Activated effector memory CD4-positive, alpha-beta T cell treated with anti-CD3 and anti-CD28 coated beads, Interleukin-2, amount 50 U/mL, for 16 hours (primary cell): ENCODE measurements around the gene MOSMO.
A peak's percentile ranks its signal among the peaks of the same experiment; 100 is the strongest.
"Not testable (repeated sequence)": the region's sequence is repeated elsewhere in the genome, so short reads cannot be mapped to it uniquely, and the experiment has no call there.

Experiments used
- DNase-seq: peaks from one replicate; pipeline ENCODE4 v3.0.0-alpha.2; 2020

Gene MOSMO

DNA sequence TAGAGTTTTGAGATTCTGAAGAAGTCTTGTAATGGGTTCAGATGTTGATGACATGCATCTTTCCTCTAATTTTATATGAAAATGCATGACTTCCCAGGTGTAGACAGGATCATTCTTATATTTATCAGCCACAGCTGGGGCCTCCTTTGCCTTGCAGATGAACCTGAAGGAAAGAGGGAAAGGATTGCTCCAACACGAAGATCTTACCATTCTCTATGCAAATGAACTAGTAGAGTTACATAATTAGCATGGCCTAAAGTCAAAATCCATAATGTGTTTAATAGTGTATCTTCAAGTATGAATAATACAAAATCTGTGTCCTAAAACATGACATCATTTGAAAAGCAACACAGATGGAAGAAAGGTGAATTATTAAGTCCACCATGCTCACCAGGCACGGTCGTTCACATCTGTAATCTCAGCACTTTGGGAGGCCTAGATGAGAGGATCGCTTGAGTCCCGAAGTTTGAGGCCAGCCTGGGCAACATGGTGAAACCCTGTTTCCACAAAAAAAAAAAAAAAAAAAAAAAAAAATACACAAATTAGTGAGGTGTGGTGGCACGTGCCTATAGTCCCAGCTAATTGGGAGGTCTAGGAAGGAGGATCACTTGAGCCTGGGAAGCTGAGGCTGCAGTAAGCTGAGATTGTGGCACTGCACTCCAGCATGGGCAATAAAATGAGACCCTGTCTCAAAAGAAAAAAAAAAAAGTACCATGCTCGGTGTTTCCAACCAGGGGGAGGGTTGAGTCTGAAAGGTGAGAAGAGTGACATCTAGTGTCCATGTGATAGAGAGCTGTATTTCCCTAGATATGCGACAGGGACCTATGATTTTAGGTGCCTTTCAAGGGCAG lies 90.7 kb downstream of the MOSMO start:
- DNase-seq = no peak

DNA sequence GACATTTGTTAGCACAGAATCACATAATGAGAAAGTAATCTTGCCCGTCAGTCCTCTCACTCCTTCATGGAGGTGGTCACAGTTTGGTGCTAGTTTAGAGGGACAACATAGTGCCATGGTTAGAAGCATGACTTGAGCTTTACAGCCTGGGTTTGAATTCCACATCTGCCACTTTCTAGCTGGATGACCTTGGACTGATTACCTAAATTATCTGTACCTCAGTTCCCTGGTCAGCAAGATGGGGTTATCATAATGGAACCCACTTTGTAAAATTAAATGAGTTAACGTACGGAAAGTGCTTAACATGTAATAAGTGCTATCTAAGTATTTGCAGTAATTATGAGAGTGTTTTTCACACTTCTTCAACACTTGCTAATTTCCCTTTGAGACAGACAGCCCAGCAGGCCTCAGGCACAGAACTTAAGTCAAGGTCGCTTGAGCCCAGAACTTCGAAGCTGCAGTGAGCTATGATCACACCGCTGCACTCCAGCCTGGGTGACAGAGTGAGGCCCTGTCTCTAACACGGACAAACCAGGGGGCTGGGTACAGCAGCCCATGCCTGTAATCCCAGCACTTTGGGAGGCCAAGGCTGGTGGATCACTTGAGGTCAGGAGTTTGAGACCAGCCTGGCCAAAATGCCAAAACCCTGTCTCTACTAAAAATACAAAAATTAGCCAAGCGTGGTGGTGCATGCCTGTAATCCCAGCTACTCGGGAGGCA lies 91.5 kb downstream of the MOSMO start:
- DNase-seq = no peak

- DNase-seq = no peak
Observed at GRCh38 chr16:22103441-22103840, 95.5 kb downstream of the MOSMO start.

DNA sequence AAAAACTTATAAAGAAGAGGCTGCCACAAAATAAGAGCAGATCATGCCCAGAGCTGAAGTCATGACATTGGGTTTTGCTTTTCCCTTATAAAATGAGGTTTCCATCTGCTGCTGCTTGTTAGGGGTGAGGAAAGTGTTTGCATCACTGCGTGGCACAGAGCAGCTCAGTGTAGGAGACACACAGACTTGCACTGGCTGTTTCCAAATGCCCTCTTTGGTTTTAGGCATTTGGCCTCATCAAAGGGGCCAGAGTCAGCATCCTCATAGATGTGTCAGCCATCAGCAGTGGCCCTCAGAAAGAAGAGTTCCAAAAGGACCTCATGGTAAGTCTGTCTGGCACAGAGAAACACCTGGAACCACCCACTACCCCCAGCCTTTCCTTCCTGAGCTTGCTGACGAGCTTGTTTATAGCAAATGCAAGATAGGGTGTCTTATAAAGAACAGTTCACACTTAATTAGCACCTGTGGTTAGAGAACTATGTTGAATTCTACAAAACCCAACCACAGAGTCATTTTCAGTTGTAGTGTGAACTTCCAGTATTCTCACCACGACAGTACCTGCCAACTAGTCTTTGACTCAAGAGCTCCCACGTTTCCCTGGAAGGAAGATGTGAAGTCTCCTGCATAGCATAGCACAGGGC lies 101.5 kb downstream of the MOSMO start:
- no peak for DNase-seq

- DNase-seq = peak; percentile 24
Observed at GRCh38 chr16:22111629-22112028, 103.7 kb downstream of the MOSMO start.

- DNase-seq = no peak
Observed at GRCh38 chr16:22116095-22116700, 108.3 kb downstream of the MOSMO start.

GRCh38 chr16:22117609-22118008 lies 109.7 kb downstream of the MOSMO start:
- DNase-seq = peak; percentile 2

DNA sequence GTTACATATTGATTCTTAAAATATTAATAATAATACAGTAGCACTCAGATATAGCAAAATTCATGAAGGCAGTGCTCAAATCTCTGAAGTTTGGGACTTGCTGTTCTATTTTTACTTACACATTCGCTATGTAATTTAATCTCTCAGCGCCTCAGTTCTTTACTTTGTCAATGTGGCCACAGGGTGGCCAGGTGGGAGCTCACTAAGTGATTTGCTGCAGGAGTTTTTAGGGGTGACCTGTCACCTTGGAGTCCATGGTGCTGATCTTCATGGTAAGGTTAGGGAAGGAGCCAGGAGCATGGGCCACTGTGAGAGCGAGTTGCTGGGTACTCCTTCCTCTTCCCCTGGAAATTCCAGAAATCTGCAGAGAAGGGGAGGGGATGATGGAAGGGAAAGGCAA lies 112.5 kb downstream of the MOSMO start:
- no peak for DNase-seq

DNA sequence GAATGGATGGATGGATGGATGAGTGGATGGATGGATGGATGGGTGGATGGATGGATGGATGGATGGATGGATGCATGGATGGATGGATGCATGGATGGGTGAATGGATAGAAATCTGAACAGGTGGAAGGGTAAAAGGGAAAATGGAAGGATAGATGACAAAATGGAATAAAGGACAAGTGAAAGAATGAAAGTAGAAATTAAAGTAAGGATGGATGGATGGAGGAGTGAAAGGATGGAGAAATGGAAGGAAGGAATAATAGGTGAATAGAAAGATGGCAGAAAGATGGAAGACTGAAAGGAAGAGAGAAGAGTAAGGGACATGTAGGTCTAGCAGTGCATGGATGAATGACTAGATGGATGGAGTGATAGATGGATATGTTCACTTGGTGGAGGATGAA lies 114.3 kb downstream of the MOSMO start:
- DNase-seq = no peak

GRCh38 chr16:22123146-22123545 lies 115.2 kb downstream of the MOSMO start:
- no peak for DNase-seq

GRCh38 chr16:22123759-22124490 lies 116.0 kb downstream of the MOSMO start:
- DNase-seq = no peak

DNA sequence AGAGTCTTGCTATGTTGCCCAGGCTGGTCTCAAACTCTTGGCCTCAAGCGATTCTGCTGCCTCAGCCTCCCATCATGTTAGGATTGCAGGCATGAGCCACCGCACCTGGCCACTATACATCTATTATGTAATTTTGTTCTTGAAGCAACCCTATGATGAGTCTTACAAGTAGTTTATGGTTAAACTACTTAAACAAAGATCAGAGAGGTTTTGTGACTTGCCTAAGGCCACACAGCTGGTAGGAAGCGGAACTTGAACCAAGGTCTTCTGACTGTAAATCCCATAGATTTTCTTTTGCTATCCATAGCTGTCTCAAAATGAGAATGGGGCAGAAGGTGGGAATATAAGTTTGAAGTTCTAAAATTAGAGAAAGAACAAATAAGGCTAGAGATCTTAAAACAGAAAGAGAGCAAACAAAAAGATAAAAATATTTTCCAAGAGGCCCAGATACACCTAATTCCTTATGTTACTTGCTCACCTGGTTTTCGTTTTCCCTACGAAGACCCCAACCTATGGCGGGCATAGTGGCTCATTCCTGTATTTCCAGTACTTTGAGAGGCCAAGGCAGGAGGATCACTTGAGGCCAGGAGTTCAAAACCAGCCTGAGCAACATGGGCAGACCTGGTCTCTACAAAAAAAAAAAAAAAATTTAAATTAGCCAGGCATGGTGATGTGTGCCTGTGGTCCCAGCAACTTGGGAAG lies 116.8 kb downstream of the MOSMO start:
- DNase-seq = no peak

GRCh38 chr16:22126037-22126558 lies 118.2 kb downstream of the MOSMO start:
- no peak for DNase-seq

DNA sequence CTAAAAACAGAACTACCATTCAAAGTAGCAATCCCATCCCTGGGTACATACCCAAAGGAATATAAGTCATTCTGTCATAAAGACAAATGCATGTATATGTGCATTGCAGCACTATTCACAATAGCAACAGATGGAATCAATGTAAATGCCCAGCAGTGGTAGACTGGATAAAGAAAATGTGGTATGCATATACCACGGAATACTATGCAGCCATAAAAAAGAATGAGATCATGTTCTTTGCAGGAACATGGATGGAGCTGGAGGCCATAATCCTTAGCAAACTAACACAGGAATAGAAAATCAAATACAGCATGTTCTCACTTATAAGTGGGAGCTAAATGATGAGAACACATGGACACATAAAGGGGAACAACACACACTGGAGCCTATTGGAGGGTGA lies 120.6 kb downstream of the MOSMO start:
- DNase-seq = not testable (repeated sequence)

GRCh38 chr16:22130528-22130927 lies 122.6 kb downstream of the MOSMO start:
- no peak for DNase-seq

DNA sequence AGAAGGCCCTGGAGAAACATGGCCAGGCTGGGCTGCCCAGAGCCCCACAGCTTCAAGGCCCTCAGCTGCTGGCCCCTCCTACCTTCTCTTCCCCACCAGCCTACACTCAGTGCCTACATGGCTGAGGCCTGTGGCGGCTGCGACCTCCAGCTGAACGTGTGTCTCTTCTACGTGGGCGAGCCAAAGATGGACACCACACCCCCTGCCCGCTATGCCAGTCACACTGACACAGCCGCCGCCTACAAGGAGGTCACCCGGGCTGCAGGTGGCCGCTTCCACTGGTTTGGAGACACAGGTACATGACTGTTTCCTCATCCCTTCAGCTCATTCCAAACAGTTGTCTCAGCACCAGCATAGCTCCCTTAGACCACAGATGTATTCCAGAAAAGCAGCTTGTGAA lies 124.9 kb downstream of the MOSMO start:
- DNase-seq = no peak
